H1 (cell line): ENCODE results near the gene CNTN5. TPM values are rescaled to one million over a fixed set of nuclear protein-coding genes. Genes with fewer than 3 reads are reported as not detected.

Experiments used
- CTCF ChIA-PET: fragments of 300-600 bp; sonication (Branson Sonifier 250); formaldehyde crosslinking; loops from one replicate; lab custom pipeline; 2021; ENCODE audit not compliant: partially characterized antibody; lab: Charles Lee
- POLR2A ChIA-PET: fragments of 300-600 bp; sonication (Branson Sonifier 250); formaldehyde crosslinking; loops from one replicate; lab custom pipeline; 2021; ENCODE audit warnings: inconsistent platforms; ENCODE audit not compliant: partially characterized antibody; lab: Charles Lee
- DNase-seq, 2 experiments: peaks; one replicate each; pipeline versions ENCODE4 v3.0.0 to v3.0.0-alpha.2; 2010 to 2022; ENCODE audit warnings: low spot score in 2 of 2, low read depth in 1 of 2, mixed read lengths in 1 of 2
- FAIRE-seq: peaks from 2 replicates; lab custom pipeline; 2011; peaks lifted over from hg19 to GRCh38; lab: Jason Lieb, UNC
- H2AFZ ChIP-seq: 2 replicates; pipeline ENCODE4 v1.8.1; 2012; ENCODE audit warnings: low read length, inconsistent platforms
- H2AK5ac ChIP-seq: 2 replicates; pipeline ENCODE4 v1.6.1; 2013; ENCODE audit warnings: low read depth, low read length
- H2BK120ac ChIP-seq: replicated peaks from 2 replicates; pipeline ENCODE3; 2013; ENCODE audit warnings: low read depth, low read length, inconsistent platforms
- H2BK12ac ChIP-seq: 2 replicates; pipeline ENCODE4 v1.6.1; 2013; ENCODE audit warnings: low read depth, low read length
- H2BK15ac ChIP-seq: 2 replicates; pipeline ENCODE4 v1.6.1; 2013; ENCODE audit warnings: low read length
- H2BK20ac ChIP-seq: 2 replicates; pipeline ENCODE4 v1.6.1; 2013; ENCODE audit warnings: low read length
- H2BK5ac ChIP-seq: 2 replicates; pipeline ENCODE4 v1.6.1; 2013; ENCODE audit warnings: low read depth, low read length
- H3K14ac ChIP-seq: 2 replicates; pipeline ENCODE4 v1.6.1; 2013; ENCODE audit warnings: inconsistent platforms; ENCODE audit not compliant: insufficient read length
- H3K18ac ChIP-seq: 2 replicates; pipeline ENCODE4 v1.6.1; 2013; ENCODE audit warnings: low read length; ENCODE audit errors: extremely low read depth
- H3K23ac ChIP-seq: 2 replicates; pipeline ENCODE4 v1.6.1; 2013; ENCODE audit warnings: inconsistent platforms; ENCODE audit not compliant: insufficient read length
- H3K23me2 ChIP-seq: 2 replicates; pipeline ENCODE4 v1.6.1; 2013; ENCODE audit warnings: low read depth, low read length
- H3K27ac ChIP-seq: 2 replicates; pipeline ENCODE4 v1.6.1; 2011; ENCODE audit warnings: low read depth, low read length, inconsistent platforms
- H3K27me3 ChIP-seq, 4 experiments: replicated peaks in 1 of 4; 1 replicate in 1 of 4; 2 replicates in 3 of 4; pipeline versions ENCODE4 v1.6.1 to v1.8.1; 2011 to 2013; ENCODE audit warnings: low read length in 3 of 4, mild to moderate bottlenecking in 3 of 4, inconsistent platforms in 2 of 4, mixed read lengths in 2 of 4, moderate library complexity in 1 of 4; ENCODE audit not compliant: control insufficient read depth in 3 of 4, insufficient read depth in 3 of 4; ENCODE audit errors: extremely low read depth in 1 of 4
- H3K36me3 ChIP-seq, 4 experiments: 2 replicates each; pipeline versions ENCODE4 v1.6.1 to v1.8.1; 2011 to 2013; ENCODE audit warnings: mild to moderate bottlenecking in 4 of 4, low read length in 3 of 4, moderate library complexity in 2 of 4, control low read depth in 1 of 4, inconsistent platforms in 1 of 4; ENCODE audit not compliant: insufficient read depth in 4 of 4, control insufficient read depth in 2 of 4
- H3K4ac ChIP-seq: replicated peaks from 2 replicates; pipeline ENCODE3; 2013; ENCODE audit warnings: low read length, low read depth, mixed read lengths, inconsistent platforms; ENCODE audit not compliant: insufficient read length
- H3K4me1 ChIP-seq, 4 experiments: replicated peaks in 1 of 4; 1 replicate in 1 of 4; 2 replicates in 3 of 4; pipeline versions ENCODE4 v1.6.1 to v1.8.1; 2011 to 2013; ENCODE audit warnings: low read length in 3 of 4, inconsistent platforms in 2 of 4, mixed read lengths in 1 of 4; ENCODE audit not compliant: insufficient read depth in 4 of 4, control insufficient read depth in 3 of 4
- H3K4me2 ChIP-seq, 2 experiments: 2 replicates each; pipeline versions ENCODE4 v1.6.1 to v1.8.1; 2011 to 2013; ENCODE audit warnings: low read depth in 2 of 2, low read length in 2 of 2, control low read depth in 1 of 2, inconsistent platforms in 1 of 2, mild to moderate bottlenecking in 1 of 2; ENCODE audit not compliant: insufficient read depth in 1 of 2
- H3K4me3 ChIP-seq, 4 experiments: fragments of 200-600, 300-600 bp in 1 of 4; sonication (generic), shearing (Covaris generic), sonication (Bioruptor Twin) in 1 of 4; 2 replicates each; pipeline versions ENCODE4 v1.5.1 to v1.8.1; 2011 to 2016; ENCODE audit warnings: low read length in 4 of 4, low read depth in 3 of 4, control low read depth in 2 of 4, inconsistent platforms in 2 of 4, mild to moderate bottlenecking in 2 of 4, mixed read lengths in 1 of 4, moderate library complexity in 1 of 4; ENCODE audit not compliant: insufficient read depth in 2 of 4; ENCODE audit errors: extremely low read depth in 1 of 4
- H3K56ac ChIP-seq: replicated peaks from 2 replicates; pipeline ENCODE3; 2013; ENCODE audit warnings: low read depth, mild to moderate bottlenecking, mixed read lengths, low read length, inconsistent platforms; ENCODE audit not compliant: insufficient read length
- H3K79me1 ChIP-seq: 2 replicates; pipeline ENCODE4 v1.6.1; 2013; ENCODE audit warnings: low read depth, low read length, control low read depth
- H3K79me2 ChIP-seq, 2 experiments: 2 replicates each; pipeline versions ENCODE4 v1.6.1 to v1.8.1; 2012 to 2013; ENCODE audit warnings: low read length in 2 of 2, mild to moderate bottlenecking in 2 of 2, inconsistent platforms in 1 of 2; ENCODE audit not compliant: insufficient read depth in 2 of 2, control insufficient read depth in 1 of 2
- H3K9ac ChIP-seq, 4 experiments: replicated peaks in 1 of 4; 1 replicate in 1 of 4; 2 replicates in 3 of 4; pipeline versions ENCODE4 v1.6.1 to v1.8.1; 2011 to 2013; ENCODE audit warnings: low read depth in 3 of 4, low read length in 3 of 4, control low read depth in 2 of 4, mild to moderate bottlenecking in 2 of 4, moderate library complexity in 2 of 4, inconsistent platforms in 1 of 4; ENCODE audit errors: extremely low read depth in 1 of 4
- H3K9me3 ChIP-seq, 2 experiments: 2 replicates each; pipeline versions ENCODE4 v1.6.1 to v1.8.1; 2012 to 2013; ENCODE audit warnings: mild to moderate bottlenecking in 2 of 2, moderate library complexity in 2 of 2, control low read depth in 1 of 2, inconsistent platforms in 1 of 2, low read depth in 1 of 2, low read length in 1 of 2, mixed read lengths in 1 of 2; ENCODE audit not compliant: insufficient read depth in 2 of 2
- H4K20me1 ChIP-seq, 2 experiments: replicated peaks in 1 of 2; 2 replicates each; pipeline versions ENCODE3 to v1.8.1; 2011 to 2013; ENCODE audit warnings: inconsistent platforms in 2 of 2, low read length in 2 of 2, mild to moderate bottlenecking in 1 of 2; ENCODE audit not compliant: insufficient read depth in 2 of 2, control insufficient read depth in 1 of 2
- H4K5ac ChIP-seq: 2 replicates; pipeline ENCODE4 v1.6.1; 2013; ENCODE audit warnings: low read length, low read depth, mixed read lengths, inconsistent platforms; ENCODE audit not compliant: insufficient read length
- H4K8ac ChIP-seq: 2 replicates; pipeline ENCODE4 v1.8.0; 2013; ENCODE audit warnings: mild to moderate bottlenecking, moderate library complexity, low read length, inconsistent platforms; ENCODE audit not compliant: insufficient read depth; ENCODE audit errors: extremely low read depth
- H4K91ac ChIP-seq: replicated peaks from 2 replicates; pipeline ENCODE3; 2013; ENCODE audit warnings: low read length, mixed read lengths, inconsistent platforms; ENCODE audit not compliant: insufficient read length
- CHD1 ChIP-seq: IDR thresholded peaks from 2 replicates; pipeline ENCODE4 v1.6.1; 2012; ENCODE audit warnings: low read depth, low read length, improper control_type of control experiment
- CHD2 ChIP-seq: IDR thresholded peaks from 2 replicates; pipeline ENCODE4 v1.6.1; 2012; ENCODE audit warnings: low read length, improper control_type of control experiment
- JUND ChIP-seq: IDR thresholded peaks from 2 replicates; pipeline ENCODE4 v1.6.1; 2011; ENCODE audit warnings: mild to moderate bottlenecking, improper control_type of control experiment, low read length
- POU5F1 ChIP-seq: IDR thresholded peaks from 2 replicates; pipeline ENCODE4 v1.6.1; 2011; ENCODE audit warnings: low read depth, mild to moderate bottlenecking, low read length, moderate library complexity
- RBBP5 ChIP-seq: IDR thresholded peaks from 2 replicates; pipeline ENCODE4 v1.7.1; 2012; ENCODE audit warnings: low read depth, mild to moderate bottlenecking, inconsistent platforms, low read length, moderate library complexity, borderline replicate concordance
- RXRA ChIP-seq: IDR thresholded peaks from 2 replicates; pipeline ENCODE4 v1.6.1; 2011; ENCODE audit warnings: low read depth, mild to moderate bottlenecking, low read length, moderate library complexity; ENCODE audit not compliant: insufficient read depth
- SP2 ChIP-seq: IDR thresholded peaks from 2 replicates; pipeline ENCODE4 v1.6.1; 2012; ENCODE audit warnings: mild to moderate bottlenecking, low read length, inconsistent platforms
- SUZ12 ChIP-seq: fragments of 200-600 bp; sonication (generic); IDR thresholded peaks from 2 replicates; pipeline ENCODE4 v1.6.1; 2012; ENCODE audit warnings: mild to moderate bottlenecking, inconsistent platforms, low read length, moderate library complexity, mixed read lengths
- YY1 ChIP-seq: IDR thresholded peaks from 2 replicates; pipeline ENCODE4 v1.6.1; 2011; ENCODE audit warnings: low read depth, mild to moderate bottlenecking, low read length
- ZNF274 ChIP-seq: IDR thresholded peaks from 2 replicates; pipeline ENCODE4 v1.7.0; 2012; ENCODE audit warnings: low read length, borderline replicate concordance; ENCODE audit errors: extremely low read depth
- WGBS, 2 experiments: shearing (Covaris generic) in 1 of 2; methylation state at CpG; one replicate each; pipeline versions ENCODE4 v1.1.6 to v1.1.7; 2013 to 2015; ENCODE audit warnings: low lambda C conversion rate in 2 of 2, mixed read lengths in 2 of 2, inconsistent platforms in 1 of 2, low coverage in 1 of 2, missing lambda C conversion rate in 1 of 2; ENCODE audit not compliant: insufficient replicate concordance in 2 of 2, insufficient coverage in 1 of 2, insufficient read length in 1 of 2; ENCODE audit errors: extremely low coverage in 1 of 2, missing lambda C conversion rate in 1 of 2; 5-methylcytosine and 5-hydroxymethylcytosine counted together
- polyA plus RNA-seq, 7 experiments: library from polyadenylated mRNA; depleted of rRNA in 3 of 7; stranded (reverse) in 5 of 7; unstranded in 2 of 7; fragments of >200 nt in 5 of 7; fragments of 200-250 nt in 2 of 7; gene quantifications; 1 replicate in 5 of 7; 2 replicates in 1 of 7; 4 replicates in 1 of 7; pipeline versions ENCODE4 v1.2.1 to v1.2.3, GENCODE V29; 2011 to 2013; ENCODE audit warnings: missing spikeins in 2 of 7, mixed read lengths in 2 of 7
- total RNA-seq: library from RNA; stranded (reverse); fragmentation: NEBNext Ultra II Directional; extraction: Animal tissue kit (Norgen Biotek cat#: 25700); gene quantifications from 2 replicates; pipeline ENCODE4 v1.2.1, GENCODE V29; 2021
- TF ChIP-seq, protein P1 (sequence below): IDR thresholded peaks from 2 replicates; pipeline ENCODE4 v1.6.1; 2012; ENCODE audit warnings: inconsistent platforms
- TF ChIP-seq, protein P2 (sequence below), 3 experiments: IDR thresholded peaks; 1 replicate in 2 of 3; 2 replicates in 1 of 3; pipeline versions ENCODE4 v1.5.1 to v1.6.1; 2011; ENCODE audit warnings: low read length in 3 of 3, mild to moderate bottlenecking in 3 of 3, inconsistent platforms in 2 of 3, low read depth in 1 of 3, moderate library complexity in 1 of 3; ENCODE audit not compliant: insufficient read depth in 1 of 3; ENCODE audit errors: control extremely low read depth in 1 of 3

The CNTN5 gene
- total and polyA plus RNA-seq, 2 of the 8 experiments (the other 6 are each of a cell fraction or from before 2014, with no cell fraction given): not detected

DNA sequence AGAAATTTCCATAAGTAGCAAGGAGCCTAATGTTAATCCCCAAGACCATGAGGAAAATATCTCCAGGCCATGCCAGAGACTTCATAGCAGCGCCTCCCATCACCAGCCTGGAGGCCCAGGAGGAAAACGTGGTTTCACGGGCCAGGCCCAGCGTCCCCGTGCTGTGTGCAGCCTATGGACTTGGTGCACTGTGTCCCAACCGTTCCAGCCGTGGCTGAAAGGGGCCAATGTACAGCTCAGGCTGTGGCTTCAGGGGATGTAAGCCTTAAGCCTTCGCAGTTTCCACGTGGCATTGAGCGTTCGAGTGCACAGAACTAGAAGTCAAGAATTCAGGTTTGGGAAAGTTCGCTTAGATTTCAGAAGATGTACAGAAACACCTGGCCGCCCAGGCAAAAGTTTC, 510.7 kb downstream of the CNTN5 start:
- H3K23me2 ChIP-seq: no peaks in the 10 kb centered on the region; the same call in 1 of the 2 replicates
- no peak overlapping the region for H2BK20ac ChIP-seq
- no peak overlapping the region for H2BK120ac ChIP-seq
- no peak overlapping the region for H2AFZ ChIP-seq
- H3K4me2 ChIP-seq: no peak overlapping the region
- FAIRE-seq: no peak
- POLR2A ChIA-PET: no interaction called here
- H3K18ac ChIP-seq: no peak overlapping the region
- H4K5ac ChIP-seq: no peak overlapping the region
- peaks cover 0 to 2% of the 10 kb centered on the region in 2 experiments; a peak in 1 of 4 replicates for H3K9me3 ChIP-seq
- WGBS, 2 experiments: 96% methylated on average over 11 of the region's 13 CpGs; no CpG with 5 or more reads in 1 of the 2 experiments
- H3K4me1 ChIP-seq: peaks cover 0 to 3% (median 0%) of the 10 kb centered on the region in 4 experiments; a peak in 1 of 7 replicates
- H3K14ac ChIP-seq: no peak overlapping the region
- H3K79me1 ChIP-seq: no peaks in the 10 kb centered on the region
- no peaks in the 10 kb centered on the region for H3K79me2 ChIP-seq
- H3K56ac ChIP-seq: no peak overlapping the region
- no peak overlapping the region for H3K4me3 ChIP-seq
- no peak overlapping the region for H3K27ac ChIP-seq
- no peak overlapping the region for H2BK15ac ChIP-seq
- H3K23ac ChIP-seq: no peak overlapping the region
- H3K4ac ChIP-seq: no peak overlapping the region
- H2BK12ac ChIP-seq: no peak overlapping the region
- H2AK5ac ChIP-seq: no peak overlapping the region
- no peak for DNase-seq
- H2BK5ac ChIP-seq: no peak overlapping the region
- no peaks in the 10 kb centered on the region for H4K20me1 ChIP-seq
- H3K36me3 ChIP-seq: no peaks in the 10 kb centered on the region
- no peak overlapping the region for H4K8ac ChIP-seq
- CTCF ChIA-PET: no interaction called here
- H4K91ac ChIP-seq: no peak overlapping the region
- no peaks in the 10 kb centered on the region for H3K27me3 ChIP-seq
- H3K9ac ChIP-seq: no peak overlapping the region
- TF ChIP-seq POU5F1 (no peak), RBBP5 (no peak), CHD2 (no peak), CHD1 (no peak), RXRA (no peak), YY1 (no peak), SP2 (no peak), SUZ12 (no peak), ZNF274 (no peak), JUND (no peak)
- TF ChIP-seq, protein P1, sequence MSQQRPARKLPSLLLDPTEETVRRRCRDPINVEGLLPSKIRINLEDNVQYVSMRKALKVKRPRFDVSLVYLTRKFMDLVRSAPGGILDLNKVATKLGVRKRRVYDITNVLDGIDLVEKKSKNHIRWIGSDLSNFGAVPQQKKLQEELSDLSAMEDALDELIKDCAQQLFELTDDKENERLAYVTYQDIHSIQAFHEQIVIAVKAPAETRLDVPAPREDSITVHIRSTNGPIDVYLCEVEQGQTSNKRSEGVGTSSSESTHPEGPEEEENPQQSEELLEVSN: no peak
- TF ChIP-seq, protein P2, sequence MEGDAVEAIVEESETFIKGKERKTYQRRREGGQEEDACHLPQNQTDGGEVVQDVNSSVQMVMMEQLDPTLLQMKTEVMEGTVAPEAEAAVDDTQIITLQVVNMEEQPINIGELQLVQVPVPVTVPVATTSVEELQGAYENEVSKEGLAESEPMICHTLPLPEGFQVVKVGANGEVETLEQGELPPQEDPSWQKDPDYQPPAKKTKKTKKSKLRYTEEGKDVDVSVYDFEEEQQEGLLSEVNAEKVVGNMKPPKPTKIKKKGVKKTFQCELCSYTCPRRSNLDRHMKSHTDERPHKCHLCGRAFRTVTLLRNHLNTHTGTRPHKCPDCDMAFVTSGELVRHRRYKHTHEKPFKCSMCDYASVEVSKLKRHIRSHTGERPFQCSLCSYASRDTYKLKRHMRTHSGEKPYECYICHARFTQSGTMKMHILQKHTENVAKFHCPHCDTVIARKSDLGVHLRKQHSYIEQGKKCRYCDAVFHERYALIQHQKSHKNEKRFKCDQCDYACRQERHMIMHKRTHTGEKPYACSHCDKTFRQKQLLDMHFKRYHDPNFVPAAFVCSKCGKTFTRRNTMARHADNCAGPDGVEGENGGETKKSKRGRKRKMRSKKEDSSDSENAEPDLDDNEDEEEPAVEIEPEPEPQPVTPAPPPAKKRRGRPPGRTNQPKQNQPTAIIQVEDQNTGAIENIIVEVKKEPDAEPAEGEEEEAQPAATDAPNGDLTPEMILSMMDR (IDR thresholded peaks at IDR 0.05; ENCODE audit: control extremely low read depth in 1 of 3, insufficient read depth in 1 of 3, low read depth in 1 of 3, low read length in 3 of 3): no peak
